ENCODE data around the gene AMMECR1L.
"Not testable (repeated sequence)": the region's sequence is repeated elsewhere in the genome, so short reads cannot be mapped to it uniquely, and the experiment has no call there.

Gene AMMECR1L

GRCh38 chr2:127886593-127886935 lies 808 bp upstream of the AMMECR1L start:
- DNase-seq = not testable (repeated sequence)

- DNase-seq = peak; percentile 34
Measured at GRCh38 chr2:127884861-127885740, 655 bp downstream of the AMMECR1L start.

- DNase-seq = no peak
Measured at GRCh38 chr2:127884436-127884835, 1.3 kb downstream of the AMMECR1L start.

GRCh38 chr2:127879899-127880298 lies 5.9 kb downstream of the AMMECR1L start:
- DNase-seq = no peak

- DNase-seq = no peak
Measured at GRCh38 chr2:127877626-127878025, 8.1 kb downstream of the AMMECR1L start.

GRCh38 chr2:127877136-127877535 lies 8.6 kb downstream of the AMMECR1L start:
- no peak for DNase-seq

- DNase-seq = peak; percentile 53
Measured at GRCh38 chr2:127874378-127875269, 11.1 kb downstream of the AMMECR1L start.

GRCh38 chr2:127873707-127874303 lies 12.0 kb downstream of the AMMECR1L start:
- DNase-seq = no peak

- no peak for DNase-seq
Measured at GRCh38 chr2:127872354-127872753, 13.4 kb downstream of the AMMECR1L start.

GRCh38 chr2:127865926-127866325 lies 19.8 kb downstream of the AMMECR1L start:
- no peak for DNase-seq

GRCh38 chr2:127864877-127865276 lies 20.9 kb downstream of the AMMECR1L start:
- DNase-seq = no peak

- DNase-seq = no peak
Measured at GRCh38 chr2:127862228-127862627, 23.5 kb downstream of the AMMECR1L start.

- no peak for DNase-seq
Measured at GRCh38 chr2:127860130-127860529, 25.6 kb downstream of the AMMECR1L start.

GRCh38 chr2:127859712-127860085 lies 26.1 kb downstream of the AMMECR1L start:
- peak; percentile 55 for DNase-seq

- DNase-seq = peak; percentile 37
Measured at GRCh38 chr2:127857265-127857808, 28.4 kb downstream of the AMMECR1L start.

GRCh38 chr2:127853671-127854070 lies 32.1 kb downstream of the AMMECR1L start:
- DNase-seq = peak; percentile 58

GRCh38 chr2:127852388-127852787 lies 33.4 kb downstream of the AMMECR1L start:
- DNase-seq = no peak

GRCh38 chr2:127847931-127848330 lies 37.8 kb downstream of the AMMECR1L start:
- peak; percentile 62 for DNase-seq

GRCh38 chr2:127844973-127845372 lies 40.8 kb downstream of the AMMECR1L start:
- no peak for DNase-seq

GRCh38 chr2:127843677-127844076 lies 42.1 kb downstream of the AMMECR1L start:
- no peak for DNase-seq

- DNase-seq = no peak
Measured at GRCh38 chr2:127841466-127842178, 44.1 kb downstream of the AMMECR1L start.

- DNase-seq = no peak
Measured at GRCh38 chr2:127840893-127841292, 44.9 kb downstream of the AMMECR1L start.

Measured in activated CD4-positive, alpha-beta T cell treated with anti-CD3 and anti-CD28 coated beads, Interleukin-10, Interleukin-2, amounts not matched to agents 100 ng/mL and 50 ng/mL, durations not matched to agents 16 hours and 8 hours (primary cell).